DMS53 treated with DMSO at 0.1 percent for 48 hours (cell line): ENCODE results near the gene ATP2C2.

Source experiments
- DNase-seq: peaks from one replicate; lab custom pipeline; 2025; ENCODE audit not compliant: unreplicated experiment; lab: John Stamatoyannopoulos, UW

The ATP2C2 gene

DNA sequence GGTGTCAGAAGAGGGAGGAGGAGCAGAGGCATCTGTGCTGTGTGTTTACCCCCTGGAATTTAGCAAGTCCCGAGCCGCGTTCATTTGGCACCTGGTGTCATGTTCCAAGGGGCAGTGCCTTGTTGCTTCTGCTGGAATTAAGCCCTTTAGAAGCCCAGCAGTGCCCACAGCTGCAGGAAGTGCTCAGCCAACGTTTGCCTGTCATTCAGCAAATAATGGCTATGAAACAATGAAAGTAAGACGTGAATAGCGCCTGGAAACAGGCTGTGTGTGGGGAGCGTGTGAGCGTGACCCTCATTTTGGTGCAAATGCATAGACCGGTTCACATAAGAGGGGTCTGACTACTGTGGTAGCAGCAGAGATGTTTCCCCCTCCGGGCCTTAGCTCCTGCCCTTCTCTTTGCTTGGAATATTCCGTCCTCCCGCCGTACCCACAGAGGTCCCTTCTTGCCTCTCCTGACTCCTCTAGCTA, 5.8 kb upstream of the ATP2C2 start:
- DNase-seq = peak; percentile 80

DNA sequence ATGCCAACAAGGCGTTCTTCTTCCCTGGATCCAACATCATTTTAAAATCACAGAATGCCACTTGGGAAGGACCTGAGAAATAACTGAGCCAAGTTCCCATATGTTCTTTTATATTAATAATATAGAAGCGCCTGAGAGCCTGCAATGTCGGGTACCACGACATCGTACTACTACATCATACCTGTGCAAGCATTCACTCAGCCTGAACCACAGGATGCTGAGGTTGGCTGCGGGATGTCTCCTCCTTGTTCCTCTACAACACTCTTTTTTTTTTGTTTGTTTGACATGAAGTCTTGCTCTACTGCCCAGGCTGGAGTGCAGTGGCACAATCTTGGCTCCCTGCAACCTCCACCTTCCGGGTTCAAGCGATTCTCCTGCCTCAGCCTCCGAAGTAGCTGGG, 2.1 kb upstream of the ATP2C2 start:
- no peak for DNase-seq

DNA sequence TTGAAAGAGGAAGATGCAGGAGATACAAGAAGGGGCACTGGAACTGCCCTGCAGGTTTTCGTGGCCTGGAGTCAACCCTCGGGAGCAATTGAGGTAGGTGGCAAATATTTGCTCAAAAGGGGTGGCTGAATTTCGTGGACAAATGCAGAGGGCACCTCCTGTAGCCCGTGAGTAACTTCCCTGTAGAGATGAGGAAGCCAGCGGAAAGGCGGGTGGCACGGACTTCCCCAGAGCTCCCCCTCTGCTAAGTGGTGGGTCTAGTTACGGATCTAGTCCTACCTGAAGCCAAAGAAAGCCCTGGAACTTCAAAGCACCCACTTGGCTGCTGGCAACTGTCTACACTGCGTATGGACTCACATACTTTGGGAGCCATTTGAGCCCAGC, 1.0 kb upstream of the ATP2C2 start:
- DNase-seq = no peak

DNA sequence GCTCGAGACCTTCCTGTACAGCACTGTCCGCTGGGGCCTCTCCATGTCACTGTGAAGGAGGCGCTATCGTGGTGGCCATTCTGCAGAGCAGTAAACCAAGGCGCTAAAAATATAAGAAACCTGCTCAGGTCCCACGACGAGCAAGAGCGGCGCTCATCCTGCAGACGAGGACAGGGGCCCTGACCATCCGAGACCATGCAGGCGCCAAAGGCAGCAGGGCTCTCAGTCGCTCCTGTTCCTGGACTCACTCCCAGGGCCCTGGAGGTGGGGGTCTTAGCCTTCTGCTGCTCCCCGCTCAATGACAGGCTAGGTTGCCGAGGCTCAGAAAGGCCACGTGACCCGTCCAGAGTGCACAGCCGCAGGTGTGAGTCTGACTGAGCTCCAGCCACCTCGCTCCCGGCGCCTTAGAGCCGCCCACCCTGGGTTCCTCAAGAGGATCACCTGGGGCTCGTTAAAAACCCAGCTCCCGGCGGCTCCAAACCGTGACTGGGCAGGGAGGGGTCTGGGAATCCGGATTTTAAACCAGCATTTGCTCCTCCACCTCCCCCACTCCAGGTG, 509 bp upstream of the ATP2C2 start:
- no peak for DNase-seq

DNA sequence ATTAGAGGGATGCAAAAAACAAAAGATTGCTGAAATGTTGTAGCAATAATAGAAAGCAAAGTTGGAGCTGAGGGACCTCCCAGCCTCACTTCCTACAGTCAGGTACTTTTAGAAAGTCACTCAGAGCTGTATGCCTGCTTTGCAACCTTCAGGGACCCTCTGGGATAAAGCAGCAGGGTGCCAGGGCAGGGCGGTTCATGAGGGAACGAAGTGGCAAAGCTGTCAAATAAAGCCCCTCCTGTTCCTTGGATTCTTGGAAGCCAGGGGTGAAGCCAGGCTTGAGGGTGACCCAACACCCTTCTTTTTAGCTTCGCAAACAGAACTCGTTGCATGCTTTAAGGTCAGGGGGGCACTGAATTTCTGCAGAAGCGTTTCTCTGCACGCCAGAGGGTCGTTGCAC, 767 bp downstream of the ATP2C2 start:
- no peak for DNase-seq

DNA sequence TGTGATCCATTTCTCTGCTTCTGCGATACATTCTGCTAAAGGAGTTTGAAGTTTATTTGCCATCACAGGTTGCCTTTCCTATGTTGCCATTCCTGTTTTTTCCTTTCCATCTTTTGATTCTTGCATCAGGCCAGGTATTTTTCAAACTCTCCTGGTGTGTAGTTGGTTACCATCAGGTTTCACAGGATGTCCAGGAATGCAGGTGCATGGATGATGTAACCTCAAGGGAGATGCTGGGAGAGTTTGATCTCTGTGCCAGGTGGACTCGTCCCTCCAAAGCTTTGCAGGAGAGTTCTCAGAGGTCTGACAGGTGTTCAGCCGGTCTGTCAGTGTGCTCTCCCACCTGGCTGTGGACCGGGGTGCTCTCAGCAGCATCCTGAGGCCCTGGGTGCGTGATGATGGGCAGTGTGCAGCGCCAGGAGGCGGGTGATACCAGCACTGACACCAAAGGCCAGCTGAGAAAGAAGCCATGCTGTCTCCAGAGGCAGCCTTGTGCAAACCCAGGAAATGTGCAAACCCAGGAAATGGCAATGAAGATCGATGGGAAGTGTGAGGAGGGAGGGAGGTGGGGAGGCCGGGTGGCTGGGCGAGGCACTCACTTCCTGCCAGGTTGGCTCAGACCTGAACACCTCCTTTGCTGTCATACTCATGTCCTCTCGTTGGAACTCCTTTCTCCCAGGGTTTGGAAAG, 1.7 kb downstream of the ATP2C2 start:
- DNase-seq = peak; percentile 70

DNA sequence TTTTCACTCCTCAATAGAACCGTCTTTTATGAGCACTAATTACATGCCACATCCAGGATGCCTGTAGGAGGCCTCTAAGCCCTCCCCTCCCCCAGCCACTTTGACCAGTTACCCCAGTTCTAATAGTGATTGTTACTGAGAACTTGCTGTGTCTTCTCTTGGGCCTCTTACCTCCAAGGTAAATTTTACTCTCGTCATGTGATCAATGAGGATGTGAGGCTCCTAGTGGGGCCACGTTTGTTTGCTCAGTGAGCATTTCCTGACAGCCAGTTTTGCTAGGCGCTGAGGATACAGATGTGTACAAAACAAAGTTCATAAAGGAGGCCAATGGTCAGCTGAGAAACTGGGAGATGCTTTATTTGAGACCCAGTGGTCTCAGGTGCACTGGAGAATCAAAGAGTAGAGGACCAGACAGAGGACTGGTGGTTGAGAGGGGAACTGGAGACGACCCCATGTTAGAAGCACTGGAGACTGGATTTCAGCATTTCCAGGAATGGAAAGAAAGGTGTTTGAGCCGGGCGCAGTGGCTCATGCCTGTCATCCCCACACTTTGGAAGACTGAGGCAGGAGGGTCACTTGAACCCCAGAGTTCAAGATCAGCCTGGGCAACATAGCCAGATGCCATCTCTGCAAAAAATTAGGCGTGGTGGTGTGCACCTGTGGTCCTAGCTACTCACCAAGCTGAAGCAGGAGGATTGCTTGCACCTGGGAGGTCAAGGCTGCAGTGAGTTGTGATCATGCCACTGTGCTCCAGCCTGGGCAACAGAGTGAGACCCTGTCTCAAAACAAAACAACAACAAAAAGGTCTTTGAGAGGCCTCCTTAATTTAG, 2.6 kb downstream of the ATP2C2 start:
- peak; percentile 24 for DNase-seq

DNA sequence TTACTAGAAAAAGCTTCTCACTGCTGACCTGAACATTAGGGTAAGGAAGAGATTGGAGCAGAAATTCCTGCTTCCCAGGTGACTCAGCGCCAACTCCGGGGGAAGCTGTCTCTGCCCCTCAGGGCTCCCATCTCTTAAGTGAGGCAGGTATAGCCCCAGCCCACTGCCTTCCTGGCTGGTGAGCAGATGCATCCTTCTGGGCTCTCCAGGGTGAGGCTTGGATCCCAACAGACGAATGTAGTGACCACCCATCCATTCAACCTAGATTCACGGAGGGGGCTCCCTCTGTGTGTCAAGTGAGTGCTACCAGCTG, 3.2 kb downstream of the ATP2C2 start:
- DNase-seq = no peak

DNA sequence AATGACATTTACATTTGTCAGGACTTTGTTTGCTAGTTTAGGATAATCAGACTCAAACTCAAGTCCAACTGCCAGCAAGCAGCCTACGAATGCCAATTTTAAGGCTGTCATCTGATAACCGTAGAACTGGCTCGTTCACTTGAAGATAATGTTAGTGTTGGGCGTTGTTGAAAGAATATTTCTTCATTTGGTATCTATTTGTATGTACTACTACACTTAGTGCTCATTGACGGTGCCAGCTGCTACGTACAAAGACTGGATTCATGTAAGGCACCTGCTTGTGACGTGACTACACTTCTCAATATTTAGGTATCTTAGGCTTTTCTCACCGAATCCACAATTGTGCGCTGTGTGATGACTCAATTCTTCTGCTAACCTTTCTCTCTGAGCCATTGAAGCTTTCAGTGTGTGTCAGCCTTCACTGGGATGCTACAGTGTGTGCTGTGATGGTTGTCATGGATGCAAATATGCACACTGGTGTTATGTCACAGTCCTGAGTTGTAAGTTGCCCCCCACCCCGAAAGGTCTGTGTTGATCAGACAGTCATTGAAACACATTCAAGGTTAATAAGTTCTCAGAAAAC, 5.7 kb downstream of the ATP2C2 start:
- DNase-seq = no peak

DNA sequence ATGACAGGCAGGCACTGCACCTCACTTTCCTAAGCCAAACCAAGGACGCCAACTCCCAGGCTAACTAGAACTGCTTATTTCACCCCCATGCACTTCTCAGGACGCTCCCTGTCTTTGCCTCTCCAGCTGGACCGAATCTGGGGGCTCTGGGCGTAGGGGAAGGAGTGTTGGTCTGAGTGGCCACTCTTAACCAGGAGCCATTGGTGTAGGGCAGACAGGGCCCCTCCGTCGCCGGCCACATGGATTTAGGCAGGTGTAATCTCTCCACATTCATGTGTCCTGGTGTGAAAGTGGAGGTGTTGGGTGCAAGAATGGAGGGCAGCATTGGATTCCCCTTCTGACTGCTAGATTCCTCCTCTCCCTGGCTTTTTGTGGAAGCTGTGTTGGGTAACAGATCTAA, 9.8 kb downstream of the ATP2C2 start:
- DNase-seq = no peak

DNA sequence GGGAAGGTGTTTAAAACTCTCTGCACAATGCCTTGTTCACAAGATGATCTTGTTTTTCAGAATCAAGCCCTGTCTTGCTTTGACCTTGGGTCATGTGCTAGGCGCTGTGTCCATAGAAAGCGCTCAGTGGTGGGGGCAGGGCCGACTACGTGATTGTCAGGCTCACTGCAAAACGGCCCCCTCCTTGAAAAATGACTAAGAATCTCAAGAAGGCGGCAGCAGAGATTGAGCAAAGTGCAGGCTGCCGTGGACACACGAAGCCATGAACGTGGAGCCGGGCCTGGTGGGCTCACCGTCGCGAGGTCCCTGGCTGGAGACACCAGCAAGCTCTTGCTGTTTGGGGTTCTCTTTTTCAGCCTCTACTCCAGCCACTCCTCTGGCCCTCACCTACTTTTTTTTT, 10.2 kb downstream of the ATP2C2 start:
- DNase-seq = no peak

DNA sequence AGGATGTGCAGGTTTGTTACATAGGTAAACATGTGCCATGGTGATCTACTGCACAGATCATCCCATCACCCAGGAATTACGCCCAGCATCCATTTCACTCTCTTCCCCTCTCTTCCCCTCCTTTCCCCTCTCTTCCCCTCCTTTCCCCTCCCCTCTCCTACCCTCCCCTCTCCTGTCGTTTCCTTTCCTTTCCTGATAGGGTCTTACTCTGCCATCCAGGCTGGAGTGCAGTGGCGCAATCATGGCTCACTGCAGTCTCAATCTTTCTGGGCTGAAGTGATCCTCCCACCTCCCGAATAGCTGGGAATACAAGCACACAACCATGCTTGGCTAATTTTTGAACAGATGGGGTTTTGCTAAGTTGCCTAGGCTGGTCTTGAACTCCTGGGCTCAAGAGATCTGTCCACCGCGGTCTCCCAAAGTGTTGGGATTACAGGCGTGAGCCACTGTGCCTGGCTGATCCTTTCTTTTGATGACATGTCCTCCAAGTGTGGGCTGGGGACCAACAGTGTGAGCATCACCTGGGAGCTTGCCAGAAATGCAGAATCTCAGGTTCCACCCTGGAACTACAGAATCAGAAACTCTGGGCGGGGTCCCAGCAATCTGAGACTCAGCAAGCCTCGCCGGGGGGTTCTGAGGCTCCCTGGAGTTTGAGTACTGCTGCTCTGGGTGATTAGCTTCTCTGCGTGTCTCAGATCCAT, 10.8 kb downstream of the ATP2C2 start:
- no peak for DNase-seq

DNA sequence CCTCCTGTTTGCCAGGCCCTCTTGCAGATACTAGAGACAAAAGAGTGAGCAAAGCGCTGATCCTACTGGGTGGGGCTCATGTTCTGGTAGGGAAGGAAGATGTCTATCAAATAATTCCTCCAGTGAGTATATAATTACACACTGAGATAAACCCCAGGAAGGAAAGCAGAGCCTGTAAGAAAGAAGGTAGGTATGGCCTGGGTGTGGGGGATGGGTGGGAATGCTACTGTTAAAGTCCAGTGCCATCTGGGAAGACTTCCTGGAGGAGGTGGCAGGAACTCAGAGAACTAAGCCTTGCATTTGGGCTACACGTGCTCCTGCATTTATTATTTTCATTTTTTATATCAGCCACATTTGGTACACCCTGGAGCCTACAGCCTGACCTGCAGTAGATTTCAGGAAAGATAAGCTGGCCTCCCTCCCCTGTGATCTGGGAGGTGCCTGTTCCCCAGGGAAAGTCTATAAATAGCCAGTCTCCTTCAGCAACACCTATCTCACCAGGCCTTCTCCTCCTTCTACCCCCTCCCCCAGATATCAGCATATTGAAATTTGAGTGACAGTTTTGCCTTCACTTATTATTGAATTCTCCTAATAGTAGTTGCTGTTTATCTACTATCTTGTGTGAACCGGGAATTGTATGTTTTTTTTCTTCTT, 11.5 kb downstream of the ATP2C2 start:
- DNase-seq = no peak

DNA sequence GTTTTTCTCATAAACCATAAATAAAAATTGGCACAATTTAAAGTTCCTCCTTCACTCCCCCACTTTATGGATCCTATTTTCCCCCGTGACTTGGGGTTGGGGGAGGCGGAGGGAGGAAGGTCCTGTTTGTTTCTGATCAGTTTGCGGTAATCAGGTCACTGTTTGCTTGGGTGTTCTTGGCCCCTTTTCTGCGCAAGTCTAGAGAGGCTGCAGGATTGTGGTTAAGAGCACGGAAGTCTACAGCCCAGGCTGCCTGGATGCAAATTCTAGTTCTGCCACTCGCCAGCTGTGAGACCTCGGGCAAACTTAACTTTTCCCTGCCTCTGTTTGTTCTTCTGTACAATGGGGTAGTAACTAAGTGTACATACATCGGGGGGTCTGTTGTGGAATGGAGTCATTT, 12.1 kb downstream of the ATP2C2 start:
- DNase-seq = no peak

DNA sequence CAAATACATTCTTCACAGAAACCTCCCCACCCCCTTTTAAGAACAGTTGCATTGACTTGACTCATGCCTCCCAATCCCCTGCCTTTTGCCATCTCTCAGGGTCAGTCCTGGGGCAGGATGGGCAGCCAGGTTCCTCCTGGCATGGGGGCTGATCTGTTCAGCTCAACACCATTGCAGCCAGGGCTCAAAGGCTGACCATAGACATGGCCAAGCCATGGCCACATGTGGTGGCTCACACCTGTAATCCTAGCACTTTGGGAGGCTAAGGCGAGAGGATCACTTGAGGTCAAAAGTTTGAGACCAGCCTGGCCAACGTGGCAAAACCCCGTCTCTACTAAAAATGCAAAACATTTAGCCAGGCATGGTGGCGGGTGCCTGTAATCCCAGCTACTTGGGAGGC, 14.1 kb downstream of the ATP2C2 start:
- no peak for DNase-seq

DNA sequence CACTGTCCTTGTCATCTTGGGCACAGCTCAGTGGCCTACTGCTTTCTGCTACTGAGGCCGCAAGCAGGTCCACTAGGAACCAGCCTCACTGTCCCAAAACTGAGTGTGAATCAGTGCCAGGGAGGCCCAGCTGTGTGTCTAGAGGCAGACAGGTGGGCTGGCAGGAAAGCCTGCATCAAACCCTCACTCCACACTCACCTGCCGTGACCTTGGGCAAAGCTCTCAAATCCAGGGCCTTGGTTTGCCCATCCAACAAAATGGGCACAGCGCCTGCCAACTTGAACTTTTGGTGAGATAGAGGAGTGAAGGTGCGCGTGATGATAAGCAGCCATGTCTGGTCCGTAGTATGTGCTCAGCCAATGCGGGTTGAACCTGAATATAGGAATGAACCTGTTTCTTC, 14.8 kb downstream of the ATP2C2 start:
- DNase-seq = no peak

DNA sequence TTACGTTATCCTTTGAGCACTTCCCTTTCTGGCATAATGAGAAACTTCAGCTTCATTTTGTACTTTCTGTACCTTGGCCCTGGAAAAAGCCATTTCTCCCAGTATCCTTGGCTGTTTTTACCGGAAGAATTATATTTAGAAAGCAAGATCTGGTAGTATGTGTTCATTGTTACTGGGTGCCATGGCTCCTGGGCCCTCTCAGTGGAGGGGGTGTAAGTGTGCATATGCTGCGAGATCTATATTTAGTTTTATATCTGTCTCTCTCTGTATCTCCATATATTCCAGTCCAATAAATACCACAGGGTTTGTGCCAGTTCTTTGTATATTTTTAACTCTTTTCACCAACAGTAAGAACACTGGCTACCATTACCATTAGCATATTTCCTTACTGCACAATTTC, 17.7 kb downstream of the ATP2C2 start:
- no peak for DNase-seq

DNA sequence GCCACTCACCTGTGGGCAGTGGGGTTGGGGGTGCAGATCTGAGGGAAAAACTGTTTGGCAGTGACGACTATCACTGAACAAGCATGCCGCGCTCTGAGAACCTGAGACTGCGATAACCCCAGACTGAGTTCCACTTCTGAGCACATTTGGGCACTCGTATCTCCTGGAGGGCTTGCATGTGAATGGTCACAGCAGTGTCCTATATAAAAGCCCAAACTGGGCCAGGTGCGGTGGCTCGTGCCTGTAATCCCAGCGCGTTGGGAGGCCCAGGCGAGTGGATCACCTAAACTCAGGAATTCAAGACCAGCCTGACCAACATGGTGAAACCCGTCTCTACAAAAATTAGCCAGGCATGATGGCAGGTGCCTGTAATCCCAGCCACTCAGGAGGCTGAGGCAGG, 18.7 kb downstream of the ATP2C2 start:
- no peak for DNase-seq

DNA sequence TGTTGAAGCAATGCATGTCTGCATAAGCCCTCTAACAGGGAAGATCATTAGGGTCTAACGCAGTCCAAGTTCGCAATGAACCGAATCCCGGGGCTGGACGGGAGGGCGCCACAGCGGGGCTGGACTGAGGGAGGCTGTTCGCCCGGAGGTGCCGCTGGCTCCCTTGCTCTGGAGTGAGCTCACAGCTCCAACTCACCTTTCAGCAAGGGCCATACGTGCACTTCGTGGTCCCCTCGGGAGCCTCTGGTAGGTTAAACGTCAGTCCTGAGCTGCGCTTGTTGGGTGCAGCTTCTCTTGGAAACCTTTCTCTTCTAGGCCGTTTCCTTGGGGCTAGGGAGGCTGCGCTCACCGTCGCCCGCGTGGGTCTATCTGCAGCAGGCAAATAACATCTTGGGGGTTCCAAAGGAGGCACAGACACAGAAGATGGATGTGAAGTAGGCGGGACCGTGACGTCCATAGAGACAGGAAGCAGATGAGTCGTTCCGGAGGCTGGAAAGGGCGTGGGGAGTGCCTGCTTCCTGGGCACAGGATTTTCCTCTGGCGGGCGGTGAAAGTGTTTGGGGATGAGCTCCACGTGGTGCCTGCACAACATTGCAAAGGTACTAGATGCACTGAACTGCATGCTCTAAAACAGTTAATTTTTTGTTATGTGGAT, 21.9 kb downstream of the ATP2C2 start:
- DNase-seq = no peak
